Spleen (tissue), 11 donors: ENCODE data around the gene STAC. TPM values are rescaled to one million over a fixed set of nuclear protein-coding genes. Genes with fewer than 3 reads are reported as not detected.

Source experiments
- DNase-seq: peaks from one replicate; pipeline ENCODE4 v3.0.0-alpha.2; 2020
- H3K27ac ChIP-seq, 8 donors: fragments of 200-600 bp; sonication (generic) in 7 of 8; 1 replicate in 4 of 8; 2 replicates in 4 of 8; pipeline versions ENCODE4 v1.5.0 to v1.8.0; 2016 to 2021; ENCODE audit warnings: inconsistent platforms in 4 of 8, mild to moderate bottlenecking in 4 of 8, moderate library complexity in 1 of 8
- H3K27me3 ChIP-seq, 7 donors: fragments of 200-600 bp; sonication (generic) in 6 of 7; replicated peaks in 1 of 7; 1 replicate in 4 of 7; 2 replicates in 3 of 7; pipeline versions ENCODE4 v1.5.0 to v1.8.0; 2016 to 2021; ENCODE audit warnings: inconsistent platforms in 3 of 7, mild to moderate bottlenecking in 1 of 7
- H3K36me3 ChIP-seq, 6 donors: fragments of 200-600 bp; sonication (generic) in 5 of 6; 1 replicate in 4 of 6; 2 replicates in 2 of 6; pipeline versions ENCODE4 v1.5.0 to v1.8.0; 2016 to 2021; ENCODE audit warnings: inconsistent platforms in 2 of 6
- H3K4me1 ChIP-seq, 6 donors: fragments of 200-600 bp; sonication (generic) in 5 of 6; 1 replicate in 3 of 6; 2 replicates in 3 of 6; pipeline versions ENCODE4 v1.5.0 to v1.8.0; 2016 to 2021; ENCODE audit warnings: inconsistent platforms in 3 of 6
- H3K4me3 ChIP-seq, 8 donors: fragments of 200-600 bp; sonication (generic) in 7 of 8; 1 replicate in 4 of 8; 2 replicates in 4 of 8; pipeline versions ENCODE4 v1.5.0 to v1.8.0; 2016 to 2021; ENCODE audit warnings: inconsistent platforms in 4 of 8, mild to moderate bottlenecking in 4 of 8, moderate library complexity in 2 of 8
- H3K9me3 ChIP-seq, 8 donors: fragments of 200-600 bp; sonication (generic) in 7 of 8; 1 replicate in 4 of 8; 2 replicates in 4 of 8; pipeline versions ENCODE4 v1.5.0 to v1.8.0; 2016 to 2021; ENCODE audit warnings: inconsistent platforms in 4 of 8
- POLR2A ChIP-seq, 3 donors: fragments of 450-650 bp; IDR thresholded peaks; one replicate each; pipeline ENCODE4 v1.5.1; 2017; ENCODE audit warnings: antibody characterized with exemption in 3 of 3, mild to moderate bottlenecking in 1 of 3
- POLR2AphosphoS5 ChIP-seq, 3 donors: sonication (generic); formaldehyde crosslinking; IDR thresholded peaks; one replicate each; pipeline ENCODE4 v1.5.1; 2017; ENCODE audit warnings: antibody characterized with exemption in 3 of 3
- WGBS, 5 donors: extraction: QIAGEN DNeasy Blood & Tissue Kit in 3 of 5; methylation state at CpG; one replicate each; pipeline versions ENCODE4 v1.1.5 to v1.1.7; 2013 to 2018; 5-methylcytosine and 5-hydroxymethylcytosine counted together
- intact Hi-C: fragments of 100-400 bp; cut with DNase I; formaldehyde crosslinking; loops from one replicate; pipeline ENCODE4 v1.15.0; 2023; ENCODE audit warnings: low total_unique reads
- polyA plus RNA-seq, 3 donors: library from polyadenylated mRNA; stranded (reverse); fragments of 200-250 nt; gene quantifications; one replicate each; pipeline ENCODE4 v1.2.1, GENCODE V29; 2013
- total RNA-seq, 7 donors: library from RNA; depleted of rRNA in 3 of 7; stranded (reverse); fragments of >200 nt in 3 of 7; fragmentation: NEBNext Ultra II Directional in 4 of 7; extraction: Animal tissue kit (Norgen Biotek cat#: 25700) in 4 of 7; gene quantifications; one replicate each; pipeline versions ENCODE4 v1.1.0 to v1.2.1, GENCODE V29; 2016 to 2021
- TF ChIP-seq, protein P1 (sequence below), 11 experiments: fragments of 200-600 bp in 7 of 11; fragments of 450-650 bp in 4 of 11; sonication (generic) in 4 of 11; IDR thresholded peaks in 8 of 11; conservative IDR thresholded peaks in 3 of 11; 1 replicate in 7 of 11; 2 replicates in 4 of 11; pipeline versions ENCODE4 v1.4.0 to v1.8.0; 2016 to 2021; ENCODE audit warnings: antibody characterized with exemption in 11 of 11, inconsistent platforms in 4 of 11, mild to moderate bottlenecking in 1 of 11
- donor health status: healthy with polysubstance abuse.
- donor health status: DM: no; HTN: no; CAD: no; lungs with moderate emphysema.
- donor health status: DM: no; HTN: no; CAD: no.
- donor health status: Bipolar disorder and iron deficiency.
- donor health status: healthy.
- donor health status: DM: no; HTN: no; CAD: no.
- donor health status: DM: yes; HTN: yes; CAD: no.

Gene STAC
- total and polyA plus RNA-seq, 10 donors = 0.08 to 2.9 (median 0.60) TPM

DNA sequence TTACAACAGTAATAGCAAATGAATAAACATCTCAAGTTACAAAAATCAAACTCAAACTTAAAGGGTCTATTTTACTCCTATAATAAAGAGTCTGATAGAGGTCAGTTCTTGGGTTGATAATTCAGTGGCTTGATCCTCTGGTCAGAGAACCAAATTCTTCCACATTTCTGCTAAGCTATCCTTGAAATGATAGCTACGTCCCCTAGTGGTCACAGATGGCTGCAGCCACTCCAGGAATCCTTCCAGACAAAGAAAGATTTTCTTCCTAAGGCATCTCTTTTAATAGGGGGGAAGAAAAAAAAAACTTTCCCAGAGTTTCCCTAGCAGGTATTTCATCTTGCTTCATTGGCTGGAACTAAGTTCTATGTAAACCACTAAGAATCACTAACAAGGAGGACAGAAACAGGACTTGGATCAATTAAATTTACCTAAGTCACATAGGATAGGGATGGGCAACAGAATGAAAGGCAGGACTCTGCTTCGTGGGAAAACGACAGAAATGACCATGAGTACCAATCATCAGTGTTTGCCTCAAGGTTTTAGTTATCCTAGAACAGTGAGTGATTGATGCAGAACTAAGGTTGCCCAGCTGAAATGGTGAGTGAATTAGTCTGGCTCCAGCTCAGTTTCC lies 160.7 kb downstream of the STAC start:
- no peak for TF ChIP-seq POLR2A (IDR thresholded peaks at IDR 0.05)
- TF ChIP-seq POLR2AphosphoS5 (IDR thresholded peaks at IDR 0.05) = no peak
- TF ChIP-seq, protein P1, sequence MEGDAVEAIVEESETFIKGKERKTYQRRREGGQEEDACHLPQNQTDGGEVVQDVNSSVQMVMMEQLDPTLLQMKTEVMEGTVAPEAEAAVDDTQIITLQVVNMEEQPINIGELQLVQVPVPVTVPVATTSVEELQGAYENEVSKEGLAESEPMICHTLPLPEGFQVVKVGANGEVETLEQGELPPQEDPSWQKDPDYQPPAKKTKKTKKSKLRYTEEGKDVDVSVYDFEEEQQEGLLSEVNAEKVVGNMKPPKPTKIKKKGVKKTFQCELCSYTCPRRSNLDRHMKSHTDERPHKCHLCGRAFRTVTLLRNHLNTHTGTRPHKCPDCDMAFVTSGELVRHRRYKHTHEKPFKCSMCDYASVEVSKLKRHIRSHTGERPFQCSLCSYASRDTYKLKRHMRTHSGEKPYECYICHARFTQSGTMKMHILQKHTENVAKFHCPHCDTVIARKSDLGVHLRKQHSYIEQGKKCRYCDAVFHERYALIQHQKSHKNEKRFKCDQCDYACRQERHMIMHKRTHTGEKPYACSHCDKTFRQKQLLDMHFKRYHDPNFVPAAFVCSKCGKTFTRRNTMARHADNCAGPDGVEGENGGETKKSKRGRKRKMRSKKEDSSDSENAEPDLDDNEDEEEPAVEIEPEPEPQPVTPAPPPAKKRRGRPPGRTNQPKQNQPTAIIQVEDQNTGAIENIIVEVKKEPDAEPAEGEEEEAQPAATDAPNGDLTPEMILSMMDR (IDR thresholded peaks at IDR 0.05 in 8 of 11, conservative IDR thresholded peaks at IDR 0.05 in 3 of 11) = peak in 5 of 11 experiments; percentile 43 to 58 (median 54)
- H3K36me3 ChIP-seq = no peaks in the 10 kb centered on the region
- WGBS, 5 donors = 37 to 61% (median 52%) methylated on average over 3 of the region's 3 CpGs
- H3K4me3 ChIP-seq = no peak overlapping the region
- peaks cover 0 to 5% (median 0%) of the 10 kb centered on the region in 8 donors for H3K9me3 ChIP-seq
- H3K4me1 ChIP-seq = no peaks in the 10 kb centered on the region
- H3K27ac ChIP-seq = no peak overlapping the region
- intact Hi-C loops = no loop called here
- no peaks in the 10 kb centered on the region for H3K27me3 ChIP-seq
- DNase-seq = no peak

- WGBS, 5 donors = 52 to 69% (median 58%) methylated on average over 2 of the region's 2 CpGs
- intact Hi-C loops = no loop called here
- TF ChIP-seq POLR2AphosphoS5 (IDR thresholded peaks at IDR 0.05) (no peak), POLR2A (IDR thresholded peaks at IDR 0.05) (no peak)
- TF ChIP-seq, protein P1 (IDR thresholded peaks at IDR 0.05 in 8 of 11, conservative IDR thresholded peaks at IDR 0.05 in 3 of 11) = no peak
- DNase-seq = no peak
- no peaks in the 10 kb centered on the region for H3K27me3 ChIP-seq
- no peak overlapping the region for H3K4me3 ChIP-seq
- no peak overlapping the region for H3K27ac ChIP-seq
- H3K4me1 ChIP-seq = no peaks in the 10 kb centered on the region
- peaks cover 0 to under 1% (median 0%) of the 10 kb centered on the region in 8 donors for H3K9me3 ChIP-seq
- H3K36me3 ChIP-seq = no peaks in the 10 kb centered on the region
Measured at GRCh38 chr3:36542186-36542585, 161.9 kb downstream of the STAC start.

- intact Hi-C loops = no loop called here
- peaks cover 0 to 2% (median 0%) of the 10 kb centered on the region in 8 donors for H3K9me3 ChIP-seq
- H3K4me3 ChIP-seq = no peak overlapping the region
- no peaks in the 10 kb centered on the region for H3K4me1 ChIP-seq
- WGBS, 5 donors = 83 to 90% (median 84%) methylated on average over 5 of the region's 5 CpGs
- H3K27ac ChIP-seq = no peak overlapping the region
- no peak for TF ChIP-seq POLR2AphosphoS5 (IDR thresholded peaks at IDR 0.05)
- TF ChIP-seq, protein P1 (IDR thresholded peaks at IDR 0.05 in 8 of 11, conservative IDR thresholded peaks at IDR 0.05 in 3 of 11) = no peak
- no peak for DNase-seq
- H3K36me3 ChIP-seq = no peaks in the 10 kb centered on the region
- no peaks in the 10 kb centered on the region for H3K27me3 ChIP-seq
Measured at GRCh38 chr3:36543276-36543997, 163.1 kb downstream of the STAC start.

- no peak for DNase-seq
- no peak overlapping the region for H3K4me3 ChIP-seq
- no peaks in the 10 kb centered on the region for H3K27me3 ChIP-seq
- 47 to 68% (median 63%) methylated on average over 5 of the region's 5 CpGs for WGBS, 5 donors
- TF ChIP-seq POLR2AphosphoS5 (IDR thresholded peaks at IDR 0.05) (no peak), POLR2A (IDR thresholded peaks at IDR 0.05) (no peak)
- TF ChIP-seq, protein P1 (IDR thresholded peaks at IDR 0.05 in 8 of 11, conservative IDR thresholded peaks at IDR 0.05 in 3 of 11) = no peak
- intact Hi-C loops = no loop called here
- no peaks in the 10 kb centered on the region for H3K4me1 ChIP-seq
- H3K36me3 ChIP-seq = no peaks in the 10 kb centered on the region
- H3K9me3 ChIP-seq = peaks cover 0 to 8% (median 3%) of the 10 kb centered on the region in 8 donors
- no peak overlapping the region for H3K27ac ChIP-seq
Measured at GRCh38 chr3:36546226-36546625, 165.9 kb downstream of the STAC start.
